Glomerular visceral epithelial cell (primary cell): ENCODE results near the gene CAMK4.
"Not testable (repeated sequence)": the region's sequence is repeated elsewhere in the genome, so short reads cannot be mapped to it uniquely, and the experiment has no call there.

ENCODE experiments used
- DNase-seq: peaks from one replicate; pipeline ENCODE4 v3.0.0-alpha.2; 2016; ENCODE audit errors: extremely low spot score

Gene CAMK4

DNA sequence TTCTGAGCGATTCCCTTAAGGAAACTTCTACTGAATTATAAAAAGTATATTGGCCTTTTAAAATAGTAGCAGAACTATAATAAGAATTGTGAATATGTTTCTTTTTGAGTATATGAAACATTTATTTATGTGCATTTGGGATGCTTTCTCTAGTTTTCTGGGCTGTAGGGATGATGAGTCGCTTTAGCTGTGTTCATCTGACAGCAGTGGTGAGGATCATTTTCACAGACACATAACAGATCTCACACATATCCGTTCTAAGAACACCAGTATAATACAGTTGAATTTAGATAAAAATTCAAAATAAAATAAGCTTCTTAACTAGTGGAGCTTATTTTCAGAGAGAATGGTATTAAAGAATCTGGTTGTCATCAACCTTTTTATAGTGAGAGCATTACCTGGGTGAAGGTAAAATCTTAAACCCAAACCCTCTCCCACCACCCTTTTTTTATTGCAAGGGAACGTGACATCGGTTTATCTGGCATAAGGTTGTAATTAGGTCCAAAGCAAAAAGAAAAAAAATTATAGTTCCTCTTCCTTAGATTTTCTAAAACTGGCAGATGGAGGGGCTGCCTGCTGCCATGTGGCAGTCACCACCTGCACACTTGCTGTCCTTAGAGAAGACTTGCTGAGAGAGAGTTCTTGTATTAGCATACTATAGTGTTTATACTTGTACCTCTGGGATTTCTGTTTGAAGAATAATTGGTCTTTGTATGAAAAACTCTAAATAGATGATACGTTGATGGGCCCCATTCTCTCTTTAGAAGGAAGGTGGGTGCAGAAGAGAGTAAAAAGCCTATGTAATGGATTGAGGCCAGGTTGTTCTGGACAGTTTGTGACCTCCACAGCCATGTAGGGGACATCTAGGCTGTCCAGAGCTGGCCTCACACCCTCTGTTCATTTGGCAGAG lies 86.8 kb downstream of the CAMK4 start:
- no peak for DNase-seq

DNA sequence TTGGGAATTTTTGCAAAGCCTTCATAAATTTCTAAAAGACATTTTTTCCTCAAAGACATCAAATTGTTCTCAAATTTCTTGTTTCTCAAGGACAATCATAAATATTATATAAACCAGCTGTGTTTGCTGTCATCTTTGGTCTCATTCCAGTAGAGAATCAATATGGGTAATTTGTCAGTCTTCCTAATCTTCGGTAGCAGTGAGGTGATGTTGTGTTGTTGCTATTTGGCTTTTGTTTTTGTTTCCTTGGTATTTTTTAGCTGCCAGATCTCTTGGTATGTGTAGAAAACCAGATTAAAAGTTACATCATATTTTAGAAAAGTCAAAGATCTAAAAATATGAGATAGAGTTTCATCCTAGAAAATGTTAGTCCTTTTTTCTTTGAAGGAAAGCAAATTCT lies 87.5 kb downstream of the CAMK4 start:
- no peak for DNase-seq

DNA sequence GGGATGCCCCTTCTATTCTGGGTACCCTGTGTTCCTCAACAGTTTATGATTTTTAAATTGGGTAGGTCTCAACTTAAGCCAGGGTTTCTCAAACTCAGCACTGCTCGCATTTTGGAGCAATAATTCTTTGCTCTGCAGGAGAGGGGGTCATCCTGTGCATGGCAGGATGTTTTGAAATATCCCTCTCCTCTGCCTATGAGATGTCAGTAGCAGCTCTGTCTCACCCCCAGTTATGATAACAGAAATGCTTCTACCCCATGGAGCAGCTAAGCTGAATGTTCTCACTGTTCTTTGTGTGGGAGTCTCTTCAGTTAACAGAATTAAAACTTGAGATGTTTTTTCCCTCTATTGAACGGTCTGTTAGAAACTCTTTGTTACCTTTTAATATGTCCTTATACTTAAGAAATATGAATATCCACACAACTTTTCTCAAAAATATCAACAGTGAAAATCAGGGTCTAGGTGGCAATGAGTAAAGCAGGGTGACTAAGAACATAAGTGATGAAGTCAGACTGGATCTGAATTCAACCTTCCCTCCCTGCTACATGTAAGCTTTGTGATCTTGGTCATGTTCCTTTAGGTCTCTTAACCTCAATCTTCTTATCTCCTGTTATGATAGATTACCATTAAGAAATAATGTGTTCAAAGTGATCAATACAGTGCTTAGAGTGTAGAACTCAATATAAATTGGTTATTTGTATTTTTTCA lies 89.0 kb downstream of the CAMK4 start:
- DNase-seq = no peak

DNA sequence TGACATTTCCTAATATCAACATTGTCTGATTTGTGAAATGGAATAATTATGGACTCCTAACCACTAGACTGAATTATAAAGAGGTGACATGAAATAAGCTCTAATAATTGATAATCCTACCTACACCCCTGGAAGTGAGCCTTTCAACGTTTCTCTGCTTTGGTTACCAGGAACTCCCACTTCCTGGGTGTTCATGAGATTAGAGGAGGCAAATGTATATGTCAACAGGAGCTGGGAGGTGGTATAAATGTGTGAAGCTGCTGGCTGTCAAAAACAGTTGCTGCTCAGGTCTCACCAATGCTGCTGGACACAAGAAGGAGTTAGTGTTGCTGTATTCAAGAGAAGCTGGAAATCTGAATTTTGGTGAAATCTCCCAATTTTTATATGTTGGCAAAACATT lies 96.8 kb downstream of the CAMK4 start:
- DNase-seq = no peak

DNA sequence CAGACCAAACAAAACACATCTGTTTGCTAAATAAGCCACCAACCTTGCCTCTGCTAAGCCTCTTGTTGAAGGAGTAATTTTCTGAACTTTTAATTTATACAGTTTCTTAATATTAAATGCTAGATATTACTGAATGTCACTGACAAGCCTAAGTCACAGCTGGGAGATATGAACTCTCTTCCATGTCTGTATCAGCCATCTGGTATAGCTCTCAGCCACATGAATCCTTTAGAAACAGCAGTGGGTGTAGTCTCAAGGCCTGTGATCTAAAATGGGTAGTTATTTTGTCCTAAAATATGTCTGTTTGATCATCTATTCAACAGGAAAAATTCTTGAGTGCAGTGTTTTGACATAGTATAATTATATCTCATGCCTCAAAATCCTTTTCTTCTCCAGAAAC lies 97.2 kb downstream of the CAMK4 start:
- no peak for DNase-seq

DNA sequence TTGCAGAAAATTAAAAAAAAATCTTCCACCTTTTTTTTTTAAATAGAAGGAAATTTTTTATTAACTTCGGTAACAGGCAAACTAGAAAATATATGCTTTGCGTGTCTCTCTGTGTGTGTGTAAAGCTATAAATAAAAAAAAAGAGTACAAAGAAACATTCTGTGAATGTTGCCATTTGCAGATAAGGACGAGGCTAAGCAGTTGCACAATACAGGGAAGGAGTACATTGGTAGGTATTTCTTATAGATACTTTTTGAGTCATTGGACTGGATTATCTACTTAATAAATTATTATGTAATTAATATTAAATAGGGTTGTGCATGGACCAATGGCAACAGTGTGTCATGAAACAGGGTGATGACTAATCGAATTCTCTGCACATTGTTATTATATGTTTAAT lies 102.4 kb downstream of the CAMK4 start:
- no peak for DNase-seq

DNA sequence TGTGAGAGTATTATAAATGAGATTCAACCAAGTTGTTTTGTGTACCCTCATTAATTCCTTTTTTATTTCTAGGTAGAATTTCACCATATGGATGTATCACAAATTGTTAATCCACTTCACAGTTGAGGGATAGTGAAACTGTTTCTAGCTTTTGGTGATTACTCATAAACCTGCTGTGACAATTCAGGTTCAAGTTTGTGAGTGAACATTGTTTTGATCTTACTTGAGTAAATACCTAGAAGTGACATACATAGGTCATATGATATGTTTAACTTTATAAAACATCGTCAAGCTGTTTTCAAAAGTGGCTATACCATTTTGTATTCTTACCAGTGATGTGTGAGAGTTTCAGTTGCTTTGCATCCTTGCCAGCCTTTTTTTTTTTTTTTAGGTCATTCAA lies 112.9 kb downstream of the CAMK4 start:
- DNase-seq = no peak

DNA sequence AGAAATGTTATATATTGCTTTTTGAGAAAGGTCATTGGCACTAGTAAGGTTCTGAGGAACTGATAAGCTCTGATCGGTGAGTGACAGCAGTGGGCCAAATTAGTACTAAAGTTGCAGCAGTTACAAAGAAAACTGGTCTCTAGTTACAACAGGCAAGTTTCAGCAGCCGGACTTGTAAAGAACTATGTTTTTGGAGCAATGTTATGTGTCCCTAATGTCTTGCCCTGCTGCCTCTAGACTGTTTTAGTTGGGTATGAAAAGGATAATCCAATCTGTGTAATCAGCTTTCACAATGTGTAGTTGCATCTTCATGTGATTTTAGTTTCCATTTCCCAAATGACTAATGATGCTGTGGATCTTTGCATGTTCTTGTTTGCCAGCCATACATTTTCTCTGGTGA lies 113.5 kb downstream of the CAMK4 start:
- DNase-seq = no peak

DNA sequence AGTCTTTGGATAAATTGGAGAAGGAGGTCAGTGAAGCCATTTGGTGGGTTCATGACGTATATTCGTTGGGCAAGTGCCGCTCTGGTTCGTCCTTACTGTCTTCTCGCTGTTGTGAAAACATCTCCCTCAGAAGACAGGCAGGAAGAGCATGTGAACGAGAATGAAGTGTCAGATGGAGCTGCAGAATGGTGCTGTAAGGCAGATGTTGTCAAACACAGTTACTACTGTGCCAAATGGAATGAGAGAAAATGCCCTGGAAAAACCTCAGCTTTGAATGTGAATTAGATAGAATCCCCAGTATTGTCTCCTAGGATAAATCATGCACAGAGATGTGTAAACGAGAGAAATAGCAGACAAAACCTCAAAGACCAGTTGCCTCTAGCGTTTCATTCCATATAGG lies 121.5 kb downstream of the CAMK4 start:
- no peak for DNase-seq

DNA sequence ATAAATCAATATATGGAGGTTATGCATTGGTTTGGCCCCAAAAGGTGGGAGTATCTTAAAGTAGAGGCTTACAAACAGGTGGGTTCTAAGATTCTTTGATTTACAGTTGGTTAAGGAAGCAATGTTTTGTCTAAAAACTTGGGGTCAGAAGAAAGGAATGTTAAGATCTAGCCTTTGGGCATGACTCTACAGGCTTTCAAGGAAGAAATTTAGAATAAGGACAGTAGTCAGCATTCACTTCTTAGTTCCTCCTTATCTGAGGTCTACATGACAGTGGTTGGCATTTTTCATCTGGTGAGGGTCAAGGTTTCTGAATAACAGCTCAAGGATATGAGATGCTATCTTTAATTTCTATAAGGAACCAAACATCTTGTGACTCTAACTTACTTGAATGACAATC lies 122.8 kb downstream of the CAMK4 start:
- no peak for DNase-seq

DNA sequence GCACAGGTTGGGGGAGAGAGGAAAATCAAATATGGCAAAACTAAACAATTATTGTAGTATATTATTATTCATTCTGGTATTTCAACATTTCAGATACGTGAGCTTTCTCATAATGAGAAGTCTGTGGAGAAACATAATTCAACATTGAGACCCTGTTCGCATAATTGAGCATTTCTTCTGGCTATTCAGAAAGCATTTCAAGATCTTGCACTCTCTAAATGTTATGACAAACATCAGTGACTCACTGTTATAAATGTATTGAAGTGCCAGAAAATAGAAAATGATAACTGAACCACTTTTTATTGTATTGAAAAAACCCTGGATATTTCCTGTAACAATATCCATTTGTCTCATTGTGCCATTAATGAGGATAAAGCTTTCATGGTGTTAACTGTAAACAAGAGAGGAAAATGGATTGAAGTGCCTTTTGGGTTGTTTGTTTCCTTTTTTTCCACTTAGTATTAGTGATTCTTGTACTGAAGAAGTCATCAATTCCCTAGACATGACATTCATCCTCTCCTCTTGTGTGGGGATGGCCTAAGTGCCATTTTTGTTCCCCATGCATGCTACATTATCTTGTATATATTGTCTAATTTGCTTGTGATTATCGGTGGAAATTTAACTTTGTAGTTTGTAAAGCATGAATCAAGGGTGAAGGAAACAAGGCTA lies 124.6 kb downstream of the CAMK4 start:
- no peak for DNase-seq

DNA sequence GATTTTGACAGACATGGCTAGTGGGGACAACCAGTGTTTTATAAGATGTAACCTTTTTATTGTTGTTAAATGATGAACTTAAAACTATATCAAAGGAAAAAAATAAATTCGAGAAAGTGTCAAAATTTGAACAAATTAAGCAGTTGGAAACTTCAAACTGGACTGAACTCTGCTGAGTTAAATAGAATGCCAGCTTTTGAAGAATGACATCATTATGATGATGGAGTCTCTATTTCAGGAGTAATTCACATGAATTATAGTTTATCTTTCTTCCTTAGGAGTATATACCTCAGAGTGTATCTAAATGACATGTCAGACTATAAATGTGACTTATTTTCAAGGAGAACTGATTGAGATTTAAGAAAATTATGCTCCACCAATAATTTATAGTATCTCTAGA lies 125.2 kb downstream of the CAMK4 start:
- no peak for DNase-seq

DNA sequence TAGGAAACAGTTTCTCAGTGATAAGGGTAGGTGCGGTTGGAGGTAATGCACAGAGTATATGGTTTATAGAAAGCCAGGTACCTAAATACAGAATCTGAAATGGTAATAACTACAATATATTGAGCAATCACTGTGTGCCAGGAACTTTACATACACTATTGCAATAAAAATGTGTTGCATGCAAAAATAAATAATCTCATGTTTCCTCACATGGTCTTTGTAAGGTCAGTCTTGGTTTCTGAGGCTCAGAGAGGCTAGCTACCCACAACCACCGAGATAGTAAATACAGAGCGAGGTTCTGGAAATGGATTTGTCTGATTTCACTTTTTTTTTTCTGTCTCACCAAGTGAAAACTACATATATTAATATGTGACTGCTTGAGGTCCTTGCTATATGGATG lies 128.9 kb downstream of the CAMK4 start:
- DNase-seq = no peak

DNA sequence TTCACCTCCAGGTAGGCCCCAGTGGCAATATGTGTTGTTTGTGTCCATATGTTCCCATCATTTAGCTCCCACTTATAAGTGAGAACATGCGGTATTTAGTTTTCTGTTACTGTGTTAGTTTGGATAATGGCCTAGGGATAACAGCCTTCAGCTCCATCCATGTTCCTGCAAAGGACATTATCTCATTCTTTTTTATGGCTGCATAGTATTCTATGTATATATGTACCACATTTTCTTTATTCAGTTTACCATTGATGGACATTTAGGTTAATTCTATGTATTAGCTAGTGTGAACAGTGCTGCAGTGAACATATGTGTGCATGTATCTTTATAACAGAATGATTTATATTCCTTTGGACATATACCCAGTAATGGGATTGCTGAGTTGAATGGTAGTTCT lies 134.5 kb downstream of the CAMK4 start:
- DNase-seq = not testable (repeated sequence)

DNA sequence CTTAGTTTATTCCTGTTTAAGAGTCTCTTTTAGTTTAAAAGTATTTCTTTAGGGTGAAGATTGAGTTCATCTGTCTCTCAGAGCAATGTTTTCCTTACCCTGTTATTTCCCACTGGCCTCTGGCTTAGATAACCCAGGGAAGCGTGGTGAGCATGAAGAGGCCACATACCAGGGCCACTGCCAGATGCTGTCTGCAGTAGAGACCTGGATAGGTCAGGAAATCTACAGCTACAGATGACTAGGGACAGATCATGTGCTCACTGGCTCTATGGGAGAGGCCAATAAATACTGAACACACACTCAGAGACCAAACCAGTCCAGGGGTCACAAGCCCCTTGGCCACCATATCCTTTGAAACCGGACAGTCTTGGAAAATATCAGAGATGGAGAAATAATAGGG lies 136.0 kb downstream of the CAMK4 start:
- DNase-seq = no peak

DNA sequence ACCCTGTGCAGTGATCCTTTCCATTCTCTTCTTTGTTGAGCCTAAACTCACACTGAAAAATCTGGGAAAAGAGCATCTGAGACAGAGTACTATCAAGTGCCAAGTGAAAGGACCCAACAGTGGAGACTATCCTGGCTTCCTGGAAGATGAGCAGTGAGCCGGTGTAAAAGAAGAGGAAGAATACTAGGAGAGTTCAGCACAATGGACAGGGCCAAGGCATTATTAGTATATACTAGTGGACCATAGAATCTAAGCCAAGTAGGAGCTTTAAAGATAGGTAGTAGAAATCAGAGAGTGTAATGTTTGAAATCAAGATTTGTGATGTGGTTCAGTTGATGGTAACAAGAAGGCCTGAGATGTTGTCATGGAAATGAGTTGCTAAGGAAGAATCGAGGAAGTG lies 140.8 kb downstream of the CAMK4 start:
- DNase-seq = no peak

DNA sequence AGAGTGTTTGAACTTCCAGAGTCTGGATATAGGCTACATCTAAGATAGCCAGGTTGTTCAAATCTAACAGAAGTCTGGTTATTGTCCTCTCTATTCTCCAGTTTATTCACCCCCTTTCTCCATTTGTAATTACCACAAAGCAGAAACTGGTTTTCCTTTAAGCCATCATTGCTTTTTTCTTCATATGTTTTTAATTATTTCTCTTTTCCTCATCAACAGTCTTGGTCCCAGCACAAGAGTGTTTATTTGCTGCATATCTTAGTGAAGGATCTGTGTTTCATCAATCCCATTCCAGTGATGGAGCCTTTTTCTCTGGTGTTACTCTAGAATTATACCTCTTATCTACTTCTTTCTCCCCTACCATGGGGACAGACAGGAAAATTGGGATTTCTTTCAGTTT lies 142.2 kb downstream of the CAMK4 start:
- no peak for DNase-seq

DNA sequence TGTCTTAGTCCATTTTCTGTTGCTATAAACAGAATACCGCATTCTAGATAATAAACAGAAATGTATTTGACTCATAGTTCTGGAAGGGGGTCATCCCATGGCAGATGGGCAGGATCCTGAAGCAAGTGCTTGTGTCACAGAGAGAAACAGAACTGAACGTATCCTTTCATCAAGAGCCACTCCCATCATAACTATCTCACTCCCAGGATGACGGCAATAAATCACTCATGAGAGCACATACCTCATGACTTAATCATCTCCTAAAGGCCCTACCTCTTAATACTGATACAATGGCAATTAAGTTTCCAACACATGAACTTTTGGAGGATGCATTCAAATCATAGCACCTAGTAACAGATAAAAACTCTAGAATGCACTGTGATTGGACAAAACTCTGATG lies 142.9 kb downstream of the CAMK4 start:
- peak; percentile 52 for DNase-seq

DNA sequence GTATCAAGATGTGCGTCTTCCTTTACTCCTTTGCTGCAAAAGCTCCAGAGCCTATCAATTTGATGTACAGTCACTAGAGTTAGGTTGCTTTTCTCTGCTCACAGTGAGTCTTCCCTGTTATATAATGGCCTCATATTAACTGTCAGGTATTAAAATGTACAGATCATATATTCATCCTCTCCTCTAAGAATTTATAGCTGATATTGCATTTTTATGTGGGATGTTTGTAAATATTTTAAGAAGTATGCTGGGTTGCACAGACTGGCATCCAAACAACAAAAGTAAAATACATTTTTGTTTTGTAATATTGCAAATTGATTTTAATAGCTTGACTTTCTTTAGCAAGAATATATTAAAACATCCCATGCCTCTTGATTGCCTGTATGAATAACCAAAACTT lies 148.6 kb downstream of the CAMK4 start:
- DNase-seq = no peak

DNA sequence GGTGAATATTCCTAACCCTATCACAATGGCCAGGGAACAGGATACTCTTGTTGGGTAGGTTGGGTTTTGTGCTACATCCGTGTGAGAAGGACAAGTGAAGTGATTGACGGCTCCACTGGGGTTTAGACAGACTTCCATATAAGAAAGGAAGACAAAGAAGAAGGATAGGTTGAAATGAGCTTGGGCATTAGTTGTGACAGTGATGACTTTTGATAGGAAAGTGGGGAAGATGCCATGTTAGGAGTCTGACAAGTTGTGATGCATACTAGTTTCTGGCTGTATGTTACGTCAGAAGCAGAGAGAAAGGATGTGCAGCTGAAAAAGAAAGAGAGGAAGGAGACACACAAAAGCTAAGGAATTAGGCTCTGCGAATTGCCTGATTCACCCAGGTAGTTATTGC lies 150.2 kb downstream of the CAMK4 start:
- no peak for DNase-seq

DNA sequence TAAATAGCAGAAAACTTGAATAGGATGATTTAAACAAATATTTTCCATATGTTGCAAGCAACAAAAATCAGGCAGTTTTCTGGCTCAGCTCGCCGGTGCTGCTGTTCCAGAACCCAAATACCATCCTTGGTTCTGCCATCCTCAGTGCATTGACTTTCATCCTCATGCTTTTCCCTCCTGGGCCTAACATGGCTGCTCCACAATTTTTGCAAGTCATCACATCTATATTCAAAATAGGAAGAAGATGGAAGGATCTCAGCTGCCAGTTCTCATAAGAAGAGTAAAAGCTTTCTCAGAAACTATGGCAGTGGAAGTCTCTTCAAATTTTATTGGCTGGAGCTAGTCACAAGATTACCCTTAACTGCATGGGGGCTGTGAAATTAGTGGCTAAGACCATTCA lies 151.5 kb downstream of the CAMK4 start:
- no peak for DNase-seq

DNA sequence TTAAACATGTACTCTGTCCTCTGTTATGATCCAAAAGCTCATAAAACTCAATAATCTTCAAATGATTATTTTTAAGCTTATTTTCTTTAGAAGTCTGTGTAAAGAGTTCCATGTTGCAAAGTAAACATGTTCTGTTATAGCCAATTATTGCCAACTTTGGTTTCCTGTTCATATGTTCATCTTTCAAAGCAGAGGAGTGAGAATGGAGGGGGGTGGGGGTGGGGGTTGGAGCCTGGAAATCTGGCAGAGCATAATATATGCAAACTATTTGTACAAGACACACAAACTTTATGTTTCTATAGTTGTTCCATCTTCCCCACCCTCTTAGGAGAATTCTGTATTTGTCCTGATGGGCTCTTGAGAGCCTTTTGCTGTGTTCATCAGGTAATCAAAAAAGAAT lies 153.1 kb downstream of the CAMK4 start:
- DNase-seq = no peak

DNA sequence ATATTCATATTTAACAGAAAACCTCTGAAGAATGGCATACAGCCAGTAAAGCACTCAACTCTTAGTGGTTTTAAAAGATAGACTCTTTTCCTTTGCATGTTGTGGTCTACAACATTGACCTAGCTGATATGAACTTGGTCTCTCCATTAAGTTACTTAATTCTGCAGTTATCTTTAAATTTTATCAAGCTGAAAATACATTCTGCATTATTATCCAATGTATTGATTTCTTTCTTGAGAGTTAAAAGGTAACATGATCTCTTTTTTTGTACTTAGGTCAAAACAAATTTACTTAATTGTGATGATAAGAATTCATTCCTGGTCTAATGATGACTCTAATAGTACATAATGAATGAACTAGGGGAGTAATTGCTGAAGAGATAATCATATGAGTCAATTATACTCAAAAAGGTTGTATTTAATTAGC lies 155.2 kb downstream of the CAMK4 start:
- DNase-seq = no peak
